CD4-positive, alpha-beta T cell treated with Interleukin-10 for 1 hour (primary cell): ENCODE results near the gene PTGES3L.
"Not testable (repeated sequence)": the region's sequence is repeated elsewhere in the genome, so short reads cannot be mapped to it uniquely, and the experiment has no call there.

Experiments
- DNase-seq: peaks from one replicate; pipeline ENCODE4 v3.0.0-alpha.2; 2020

PTGES3L gene

GRCh38 chr17:43014020-43014648 is 34.3 kb upstream of the PTGES3L start:
- DNase-seq: no peak

- DNase-seq: no peak
Measured at GRCh38 chr17:43013296-43013695, 33.4 kb upstream of the PTGES3L start.

- no peak for DNase-seq
Measured at GRCh38 chr17:43011728-43012472, 32.0 kb upstream of the PTGES3L start.

- DNase-seq: no peak
Measured at GRCh38 chr17:43010667-43011308, 30.9 kb upstream of the PTGES3L start.

- DNase-seq: peak; percentile 89
Measured at GRCh38 chr17:43006639-43007551, 27.0 kb upstream of the PTGES3L start, which contains the start of gene IFI35. Gene IFI35, plus strand, starts transcription at chr17:43006784. Its CDS starts 164 bp downstream, at chr17:43006948.

GRCh38 chr17:43003542-43004172 is 23.8 kb upstream of the PTGES3L start:
- DNase-seq: no peak

- not testable (repeated sequence) for DNase-seq
Measured at GRCh38 chr17:43000894-43001293, 21.0 kb upstream of the PTGES3L start.

GRCh38 chr17:42999003-42999525 is 19.2 kb upstream of the PTGES3L start:
- no peak for DNase-seq

- DNase-seq: peak; percentile 99
Measured at GRCh38 chr17:42997984-42998938, 18.4 kb upstream of the PTGES3L start, which contains the start of gene RPL27. Gene RPL27, plus strand, starts transcription at chr17:42998419. Its CDS starts 332 bp downstream, at chr17:42998751.

- no peak for DNase-seq
Measured at GRCh38 chr17:42997390-42997983, 17.6 kb upstream of the PTGES3L start.

GRCh38 chr17:42993913-42994312 is 14.0 kb upstream of the PTGES3L start:
- not testable (repeated sequence) for DNase-seq

- DNase-seq: no peak
Measured at GRCh38 chr17:42992872-42993271, 13.0 kb upstream of the PTGES3L start.

GRCh38 chr17:42991471-42991870 is 11.6 kb upstream of the PTGES3L start:
- no peak for DNase-seq

GRCh38 chr17:42989726-42990652 is 10.1 kb upstream of the PTGES3L start:
- DNase-seq: no peak

- DNase-seq: no peak
Measured at GRCh38 chr17:42989141-42989540, 9.3 kb upstream of the PTGES3L start.

- DNase-seq: no peak
Measured at GRCh38 chr17:42985225-42985624, 5.3 kb upstream of the PTGES3L start.

GRCh38 chr17:42982266-42982665 is 2.4 kb upstream of the PTGES3L start:
- no peak for DNase-seq

- peak; percentile 56 for DNase-seq
Measured at GRCh38 chr17:42980766-42981397, 1.0 kb upstream of the PTGES3L start.
